ENCODE measurements around the gene RYR1. TPM values are rescaled to one million over a fixed set of nuclear protein-coding genes. Genes with fewer than 3 reads are reported as not detected.

The RYR1 gene
- total and polyA plus RNA-seq, 11 donors, result 0.44 to 2.1 (median 0.86) TPM

GRCh38 chr19:38537071-38537936 is 103.8 kb downstream of the RYR1 start:
- no peaks in the 10 kb centered on the region for H3K27me3 ChIP-seq
- ATAC-seq (no peak), DNase-seq (no peak)
- no peak overlapping the region for H3K27ac ChIP-seq
- no peak overlapping the region for H3K4me3 ChIP-seq
- H3K9me3 ChIP-seq, result peaks cover 0 to 18% (median 11%) of the 10 kb centered on the region in 12 donors
- H3K36me3 ChIP-seq, result no peaks in the 10 kb centered on the region
- TF ChIP-seq CTCF (IDR thresholded peaks at IDR 0.05) (no peak), POLR2A (IDR thresholded peaks at IDR 0.05) (no peak)
- peaks cover 0 to 12% (median 0%) of the 10 kb centered on the region in 12 donors for H3K4me1 ChIP-seq
- WGBS, 4 donors, result 87 to 91% (median 90%) methylated on average over 21 to 23 of the region's 23 CpGs
- intact Hi-C loops (cut with DNase I), result no loop called here

GRCh38 chr19:38538386-38538785 is 104.9 kb downstream of the RYR1 start:
- H3K4me1 ChIP-seq, result peaks cover 0 to 12% (median 0%) of the 10 kb centered on the region in 12 donors
- intact Hi-C loops (cut with DNase I), result no loop called here
- no peak overlapping the region for H3K4me3 ChIP-seq
- no peak for DNase-seq
- 34 to 63% (median 56%) methylated on average over 3 of the region's 3 CpGs for WGBS, 4 donors
- no peak for TF ChIP-seq CTCF (IDR thresholded peaks at IDR 0.05)
- no peak for TF ChIP-seq POLR2A (IDR thresholded peaks at IDR 0.05)
- no peaks in the 10 kb centered on the region for H3K36me3 ChIP-seq
- ATAC-seq, result no peak
- H3K27ac ChIP-seq, result peak overlapping the region in 1 of 12 donors; percentile 56
- no peaks in the 10 kb centered on the region for H3K27me3 ChIP-seq
- peaks cover 0 to 18% (median 11%) of the 10 kb centered on the region in 12 donors for H3K9me3 ChIP-seq

- ATAC-seq (no peak), DNase-seq (no peak)
- intact Hi-C loops (cut with DNase I), result no loop called here
- no peaks in the 10 kb centered on the region for H3K36me3 ChIP-seq
- no peak for TF ChIP-seq POLR2A (IDR thresholded peaks at IDR 0.05)
- no peak for TF ChIP-seq CTCF (IDR thresholded peaks at IDR 0.05)
- 60 to 76% (median 66%) methylated on average over 6 of the region's 6 CpGs for WGBS, 4 donors
- peak overlapping the region in 1 of 12 donors; percentile 18 for H3K27ac ChIP-seq
- peaks cover 0 to 16% (median 0%) of the 10 kb centered on the region in 12 donors for H3K4me1 ChIP-seq
- H3K27me3 ChIP-seq, result no peaks in the 10 kb centered on the region
- peaks cover 0 to 18% (median 11%) of the 10 kb centered on the region in 12 donors for H3K9me3 ChIP-seq
- no peak overlapping the region for H3K4me3 ChIP-seq
Observed at GRCh38 chr19:38538793-38539528, 105.5 kb downstream of the RYR1 start.

- Histone ChIP-seq H3K27ac (no peak overlapping the region), H3K36me3 (no peaks in the 10 kb centered on the region), H3K9me3 (peaks cover 0 to 13% (median 11%) of the 10 kb centered on the region in 12 donors), H3K4me1 (peaks cover 0 to 24% (median 4%) of the 10 kb centered on the region in 12 donors), H3K27me3 (no peaks in the 10 kb centered on the region), H3K4me3 (no peak overlapping the region)
- intact Hi-C loops (cut with DNase I), result loop anchor here in 9 of 10 donors (5.0 to 10.0 kb wide), 7 partner anchors 75 to 413 kb away; partner anchors contain the start of genes MRPS12 (in 6 of the 9), SARS2 (in 6 of the 9), EIF3K (in 1 of the 9) and MAP4K1 (in 1 of the 9)
- WGBS, 4 donors, result 27 to 53% (median 43%) methylated on average over 1 of the region's 1 CpG
- DNase-seq (no peak), ATAC-seq (no peak)
- no peak for TF ChIP-seq CTCF (IDR thresholded peaks at IDR 0.05)
- no peak for TF ChIP-seq POLR2A (IDR thresholded peaks at IDR 0.05)
Observed at GRCh38 chr19:38539751-38540150, 106.3 kb downstream of the RYR1 start.
